Embryonic facial prominence (tissue), 1 donor: ENCODE data around the gene XIRP2.
"Not testable (repeated sequence)": the region's sequence is repeated elsewhere in the genome, so short reads cannot be mapped to it uniquely, and the experiment has no call there.

ENCODE experiments used
- DNase-seq: peaks from one replicate; pipeline ENCODE4 v3.0.0-alpha.2; 2016; ENCODE audit errors: extremely low spot score

Gene XIRP2

GRCh38 chr2:167192833-167193232 lies 304.6 kb downstream of the XIRP2 start:
- no peak for DNase-seq

GRCh38 chr2:167196461-167197252 lies 308.4 kb downstream of the XIRP2 start:
- no peak for DNase-seq

- DNase-seq, result no peak
These were observed 309.7 kb downstream of the XIRP2 start for GRCh38 chr2:167198009-167198408.

GRCh38 chr2:167198576-167198975 lies 310.3 kb downstream of the XIRP2 start:
- no peak for DNase-seq

GRCh38 chr2:167200019-167200418 lies 311.7 kb downstream of the XIRP2 start:
- DNase-seq, result no peak

- no peak for DNase-seq
These were observed 321.5 kb downstream of the XIRP2 start for GRCh38 chr2:167209784-167210183.

- no peak for DNase-seq
These were observed 323.9 kb downstream of the XIRP2 start for GRCh38 chr2:167212014-167212648.

- no peak for DNase-seq
These were observed 327.3 kb downstream of the XIRP2 start for GRCh38 chr2:167215595-167215994.

GRCh38 chr2:167237478-167237877 lies 349.2 kb downstream of the XIRP2 start:
- DNase-seq, result no peak

- DNase-seq, result no peak
These were observed 352.4 kb downstream of the XIRP2 start for GRCh38 chr2:167240671-167241070.

GRCh38 chr2:167249197-167249596 lies 360.9 kb downstream of the XIRP2 start:
- no peak for DNase-seq

- DNase-seq, result no peak
These were observed 364.7 kb downstream of the XIRP2 start for GRCh38 chr2:167253025-167253424.

GRCh38 chr2:167254721-167255120 lies 366.4 kb downstream of the XIRP2 start:
- no peak for DNase-seq

GRCh38 chr2:167258712-167259111 lies 370.4 kb downstream of the XIRP2 start:
- DNase-seq, result no peak

GRCh38 chr2:167264380-167264779 lies 376.1 kb downstream of the XIRP2 start:
- no peak for DNase-seq

GRCh38 chr2:167265004-167265403 lies 376.7 kb downstream of the XIRP2 start:
- DNase-seq, result no peak

- DNase-seq, result no peak
These were observed 377.4 kb downstream of the XIRP2 start for GRCh38 chr2:167265722-167266121.

- not testable (repeated sequence) for DNase-seq
These were observed 380.0 kb downstream of the XIRP2 start for GRCh38 chr2:167268245-167268644.

- DNase-seq, result no peak
These were observed 383.7 kb downstream of the XIRP2 start for GRCh38 chr2:167271932-167272331.

GRCh38 chr2:167275046-167275445 lies 386.8 kb downstream of the XIRP2 start:
- no peak for DNase-seq

GRCh38 chr2:167279810-167280209 lies 391.5 kb downstream of the XIRP2 start:
- DNase-seq, result no peak

GRCh38 chr2:167287212-167287611 lies 398.9 kb downstream of the XIRP2 start:
- DNase-seq, result no peak

- no peak for DNase-seq
These were observed 401.6 kb downstream of the XIRP2 start for GRCh38 chr2:167289651-167290410.
